ENCODE data around the gene NDUFS5.
"Not testable (repeated sequence)": the region's sequence is repeated elsewhere in the genome, so short reads cannot be mapped to it uniquely, and the experiment has no call there.

Gene NDUFS5

DNA sequence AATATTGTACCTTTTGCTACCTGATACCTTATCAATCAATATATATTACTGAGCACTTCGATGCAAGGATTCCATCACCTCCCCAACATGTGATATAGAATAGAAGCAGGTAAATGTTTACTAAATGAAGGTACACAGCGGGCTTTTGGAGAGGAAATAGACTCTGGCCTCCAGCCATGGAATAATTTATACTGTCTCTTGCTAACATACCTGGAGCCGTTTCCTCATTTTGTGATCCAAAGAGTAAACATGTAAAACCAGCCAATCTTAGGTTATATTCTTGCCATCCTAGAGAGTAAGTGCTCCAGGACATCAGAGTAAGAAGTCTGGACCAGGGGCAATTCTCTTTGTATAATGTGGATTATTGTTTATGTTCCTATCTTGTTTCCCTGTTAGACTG is 39.4 kb downstream of the NDUFS5 start:
- DNase-seq, result no peak

- DNase-seq, result not testable (repeated sequence)
Measured at GRCh38 chr1:39068227-39068626, 42.1 kb downstream of the NDUFS5 start.

GRCh38 chr1:39071557-39071956 is 45.4 kb downstream of the NDUFS5 start:
- DNase-seq, result not testable (repeated sequence)

- no peak for DNase-seq
Measured at GRCh38 chr1:39076127-39076798, 50.1 kb downstream of the NDUFS5 start.

DNA sequence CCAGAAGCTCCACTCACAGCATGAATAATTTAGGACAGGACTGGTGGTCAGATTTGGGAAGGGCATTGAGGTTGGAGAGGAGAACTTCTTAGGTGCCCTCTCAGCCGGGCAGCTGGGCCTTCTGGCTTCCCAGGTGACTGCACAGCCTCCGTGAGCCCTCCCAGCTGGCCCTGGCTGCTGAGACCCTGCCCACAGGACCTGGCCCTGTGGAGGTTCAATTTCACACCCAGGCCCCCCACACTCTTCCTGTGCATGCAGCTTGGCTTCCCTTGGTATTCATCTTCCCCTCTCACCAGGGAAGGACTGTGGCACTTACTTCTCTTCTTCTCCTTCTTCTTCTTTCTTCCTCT is 50.6 kb downstream of the NDUFS5 start:
- DNase-seq, result no peak

DNA sequence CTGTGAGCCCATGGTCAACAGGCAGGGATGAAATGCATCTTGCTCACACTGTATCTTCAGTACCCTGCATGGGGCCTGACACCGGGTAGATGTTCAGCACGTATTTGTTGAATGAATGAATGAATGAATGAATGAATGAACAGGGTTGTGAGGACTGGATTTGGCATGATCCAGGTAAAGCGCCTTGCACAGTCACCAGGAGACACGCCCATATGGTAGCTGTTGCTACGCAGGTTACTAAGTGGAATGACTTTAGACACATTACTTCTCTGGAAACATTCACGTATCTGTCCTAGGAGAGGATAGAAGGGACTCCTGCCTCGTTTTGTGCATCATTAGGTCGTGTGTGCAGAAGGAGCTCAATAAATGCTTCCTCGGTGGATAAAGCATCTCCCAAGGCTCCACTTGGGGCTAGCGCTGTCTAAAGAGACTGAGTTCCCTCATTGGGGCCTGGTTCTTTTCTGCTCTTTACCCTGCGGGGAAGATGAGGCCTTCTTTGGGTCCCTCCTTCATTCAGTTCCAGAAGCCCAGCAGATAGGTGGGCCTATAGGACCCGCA is 54.2 kb downstream of the NDUFS5 start:
- DNase-seq, result no peak

GRCh38 chr1:39080831-39081270 is 54.7 kb downstream of the NDUFS5 start:
- no peak for DNase-seq

- DNase-seq, result no peak
Measured at GRCh38 chr1:39081271-39082009, 55.3 kb downstream of the NDUFS5 start.

DNA sequence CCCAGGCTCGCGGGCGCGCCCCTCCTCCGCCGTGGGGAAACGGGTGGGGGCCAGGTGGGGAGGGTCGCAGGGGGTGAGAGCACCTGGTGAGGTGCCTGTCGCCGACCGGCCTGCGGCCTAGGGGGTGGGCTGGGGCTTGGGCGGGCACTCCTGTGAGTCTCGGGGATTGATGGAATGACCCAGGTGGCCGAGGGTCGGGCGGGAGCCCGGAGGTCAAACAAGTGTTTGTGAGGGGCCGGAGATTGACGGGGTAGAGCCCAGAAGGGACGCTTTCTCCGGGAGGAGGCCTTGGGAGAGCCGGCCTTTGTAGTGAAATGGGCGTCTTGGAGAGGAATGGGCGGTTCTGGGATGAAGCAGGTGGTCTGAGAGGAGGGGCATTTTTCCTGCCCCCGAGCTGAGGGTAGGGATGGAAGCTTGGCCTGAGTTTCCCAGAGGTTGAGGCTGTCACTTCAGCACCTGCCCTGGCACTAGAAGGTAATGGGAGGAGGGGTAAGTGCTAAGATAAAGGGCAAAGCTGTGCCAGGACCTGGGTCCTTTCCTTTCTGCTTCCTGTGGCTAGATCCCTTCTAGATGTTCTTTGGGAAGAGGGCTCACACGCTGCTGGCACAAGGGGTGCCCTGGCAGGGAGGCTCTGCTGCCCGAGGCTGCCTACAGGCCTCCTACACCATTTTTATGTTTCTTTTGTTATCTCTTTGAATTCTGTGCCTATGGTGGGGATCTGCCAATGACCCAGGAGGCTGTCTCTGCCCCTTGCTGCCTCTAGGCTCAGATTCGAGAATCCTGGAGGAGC is 56.1 kb downstream of the NDUFS5 start:
- no peak for DNase-seq

- DNase-seq, result no peak
Measured at GRCh38 chr1:39082811-39083576, 56.8 kb downstream of the NDUFS5 start.

DNA sequence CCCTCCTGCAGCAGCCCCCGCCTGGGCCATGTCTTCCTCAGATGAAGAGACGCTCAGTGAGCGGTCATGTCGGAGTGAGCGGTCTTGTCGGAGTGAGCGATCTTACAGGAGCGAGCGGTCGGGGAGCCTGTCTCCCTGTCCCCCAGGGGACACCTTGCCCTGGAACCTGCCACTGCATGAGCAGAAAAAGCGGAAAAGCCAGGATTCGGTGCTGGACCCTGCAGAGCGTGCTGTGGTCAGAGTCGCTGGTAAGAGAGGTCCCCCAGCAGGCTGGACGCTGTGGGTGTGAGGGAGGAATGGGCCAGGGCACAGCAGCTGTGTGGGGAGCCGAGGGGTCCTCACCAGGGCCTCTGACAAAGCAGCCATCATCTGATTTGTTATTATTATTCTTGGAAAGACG is 58.0 kb downstream of the NDUFS5 start:
- no peak for DNase-seq

All from AML-193 (cell line).